Epidermal melanocyte (primary cell): ENCODE measurements around the gene ALOX15B.

ENCODE experiments used
- DNase-seq: peaks from one replicate; pipeline ENCODE4 v3.0.0; 2011; ENCODE audit warnings: low spot score; ENCODE audit not compliant: insufficient read length

Gene ALOX15B

GRCh38 chr17:8032442-8032841, 6.4 kb upstream of the ALOX15B start:
- no peak for DNase-seq

GRCh38 chr17:8039611-8040168, 831 bp downstream of the ALOX15B start:
- no peak for DNase-seq

GRCh38 chr17:8041249-8041928, 2.5 kb downstream of the ALOX15B start:
- peak; percentile 36 for DNase-seq

GRCh38 chr17:8041979-8042378, 3.1 kb downstream of the ALOX15B start:
- DNase-seq: no peak

GRCh38 chr17:8044819-8045810, 6.3 kb downstream of the ALOX15B start:
- DNase-seq: no peak

- DNase-seq: peak; percentile 2
Observed at GRCh38 chr17:8046306-8046928, 7.6 kb downstream of the ALOX15B start.

GRCh38 chr17:8046929-8047768, 8.3 kb downstream of the ALOX15B start:
- DNase-seq: peak; percentile 5

GRCh38 chr17:8047769-8048110, 8.9 kb downstream of the ALOX15B start:
- no peak for DNase-seq

- no peak for DNase-seq
Observed at GRCh38 chr17:8048236-8048635, 9.4 kb downstream of the ALOX15B start.

GRCh38 chr17:8048736-8049135, 9.9 kb downstream of the ALOX15B start:
- DNase-seq: no peak

GRCh38 chr17:8051831-8052230, 13.0 kb downstream of the ALOX15B start:
- DNase-seq: no peak

GRCh38 chr17:8052256-8053252, 13.7 kb downstream of the ALOX15B start:
- DNase-seq: no peak

- DNase-seq: no peak
Observed at GRCh38 chr17:8053600-8053999, 14.7 kb downstream of the ALOX15B start.

GRCh38 chr17:8055851-8056231, 17.0 kb downstream of the ALOX15B start:
- no peak for DNase-seq

GRCh38 chr17:8056232-8056975, 17.5 kb downstream of the ALOX15B start:
- DNase-seq: no peak

- no peak for DNase-seq
Observed at GRCh38 chr17:8056976-8057625, 18.2 kb downstream of the ALOX15B start.

- peak; percentile 93 for DNase-seq
Observed at GRCh38 chr17:8057691-8058114, 18.8 kb downstream of the ALOX15B start.

- no peak for DNase-seq
Observed at GRCh38 chr17:8059131-8059530, 20.3 kb downstream of the ALOX15B start.
